DOHH2 (cell line): ENCODE data around the gene CXCR5.

Source experiments
- H3F3A ChIP-seq: fragments of 200-600 bp; sonication (generic), shearing (Covaris generic); 2 replicates; pipeline ENCODE4 v1.6.0; 2016; ENCODE audit warnings: antibody characterized with exemption, mild to moderate bottlenecking; ENCODE audit not compliant: control insufficient read depth, insufficient read depth
- H3K27ac ChIP-seq: fragments of 200-600 bp; sonication (generic); 2 replicates; pipeline ENCODE4 v1.5.1; 2014; ENCODE audit warnings: low read depth, mild to moderate bottlenecking, low read length, moderate library complexity
- H3K27me3 ChIP-seq: fragments of 200-600 bp; sonication (generic); 2 replicates; pipeline ENCODE4 v1.6.1; 2014; ENCODE audit warnings: mild to moderate bottlenecking, low read length, mixed read lengths; ENCODE audit not compliant: control insufficient read depth
- H3K36me3 ChIP-seq: fragments of 200-600 bp; sonication (generic); 2 replicates; pipeline ENCODE4 v1.6.1; 2014; ENCODE audit warnings: mild to moderate bottlenecking, low read length, moderate library complexity, mixed read lengths; ENCODE audit not compliant: control insufficient read depth
- H3K4me1 ChIP-seq: fragments of 200-600 bp; sonication (generic); 2 replicates; pipeline ENCODE4 v1.6.1; 2014; ENCODE audit warnings: mild to moderate bottlenecking, low read length, mixed read lengths; ENCODE audit not compliant: control insufficient read depth
- H3K4me2 ChIP-seq: fragments of 200-600 bp; sonication (generic); 2 replicates; pipeline ENCODE4 v1.6.0; 2014; ENCODE audit warnings: mild to moderate bottlenecking, low read length, moderate library complexity
- H3K4me3 ChIP-seq: fragments of 200-600 bp; sonication (generic); 2 replicates; pipeline ENCODE4 v1.5.1; 2014; ENCODE audit warnings: mild to moderate bottlenecking, low read length, mixed read lengths
- H3K79me2 ChIP-seq: fragments of 200-600 bp; sonication (generic); 2 replicates; pipeline ENCODE4 v1.6.1; 2014; ENCODE audit warnings: mild to moderate bottlenecking, low read length, mixed read lengths; ENCODE audit not compliant: control insufficient read depth
- H3K9me2 ChIP-seq: fragments of 200-600 bp; sonication (generic); replicated peaks from 2 replicates; pipeline ENCODE4 v1.6.1; 2014; ENCODE audit warnings: mild to moderate bottlenecking, low read length, mixed read lengths; ENCODE audit not compliant: control insufficient read depth
- H3K9me3 ChIP-seq: fragments of 200-600 bp; sonication (generic); 2 replicates; pipeline ENCODE4 v1.6.1; 2014; ENCODE audit warnings: antibody characterized with exemption, low read length, mixed read lengths; ENCODE audit not compliant: control insufficient read depth, insufficient read depth
- H4K20me1 ChIP-seq: fragments of 200-600 bp; sonication (generic); 2 replicates; pipeline ENCODE4 v1.6.0; 2014; ENCODE audit warnings: low read depth, mild to moderate bottlenecking, antibody characterized with exemption, low read length, moderate library complexity; ENCODE audit not compliant: control insufficient read depth, insufficient read depth
- CTCF ChIP-seq: fragments of 200-600 bp; sonication (generic); IDR thresholded peaks from one replicate; pipeline ENCODE4 v1.5.1; 2014; ENCODE audit warnings: antibody characterized with exemption, mild to moderate bottlenecking, low read depth, low read length; ENCODE audit not compliant: poor library complexity, severe bottlenecking
- EZH2phosphoT487 ChIP-seq: fragments of 200-600 bp; sonication (generic); IDR thresholded peaks from 2 replicates; pipeline ENCODE4 v1.6.1; 2017; ENCODE audit warnings: borderline replicate concordance, mild to moderate bottlenecking, antibody characterized with exemption, low read length, moderate library complexity, mixed read lengths

Gene CXCR5

GRCh38 chr11:118892514-118892913 is 8.8 kb downstream of the CXCR5 start:
- Histone ChIP-seq H3F3A (peaks cover 68% of the 10 kb centered on the region), H3K9me2 (no peaks in the 10 kb centered on the region), H3K36me3 (peaks cover 87% of the 10 kb centered on the region), H3K79me2 (peaks cover 92% of the 10 kb centered on the region), H3K4me2 (peak overlapping the region; percentile 99), H4K20me1 (0 out of 2 replicates have a peak, but pooled peaks cover 5% of the 10 kb centered on the region), H3K9me3 (no peaks in the 10 kb centered on the region), H3K4me3 (peak overlapping the region; percentile 97), H3K27ac (peak overlapping the region; percentile 99), H3K27me3 (no peaks in the 10 kb centered on the region), H3K4me1 (peaks cover 98% of the 10 kb centered on the region)
- no peak for TF ChIP-seq CTCF
- TF ChIP-seq EZH2phosphoT487 = no peak

GRCh38 chr11:118892964-118893363 is 9.3 kb downstream of the CXCR5 start:
- peak overlapping the region; percentile 99 for H3K27ac ChIP-seq
- peak overlapping the region; percentile 99 for H3K4me2 ChIP-seq
- peak overlapping the region; percentile 79 for H3K4me3 ChIP-seq

GRCh38 chr11:118893662-118894061 is 10.0 kb downstream of the CXCR5 start:
- peaks cover 82% of the 10 kb centered on the region for H3K79me2 ChIP-seq
- no peaks in the 10 kb centered on the region for H4K20me1 ChIP-seq
- H3K4me3 ChIP-seq = peak overlapping the region; percentile 79
- TF ChIP-seq EZH2phosphoT487 (no peak), CTCF (no peak)
- peaks cover 85% of the 10 kb centered on the region for H3K36me3 ChIP-seq
- H3K4me2 ChIP-seq = peak overlapping the region; percentile 99
- H3K27me3 ChIP-seq = no peaks in the 10 kb centered on the region
- H3F3A ChIP-seq = peaks cover 63% of the 10 kb centered on the region
- no peaks in the 10 kb centered on the region for H3K9me2 ChIP-seq
- peaks cover 92% of the 10 kb centered on the region for H3K4me1 ChIP-seq
- peak overlapping the region; percentile 99 for H3K27ac ChIP-seq
- H3K9me3 ChIP-seq = no peaks in the 10 kb centered on the region

More at GRCh38 chr11:118892964-118893363, 9.3 kb downstream of the CXCR5 start:
- H3K79me2 ChIP-seq = peaks cover 89% of the 10 kb centered on the region
- H3K9me3 ChIP-seq = no peaks in the 10 kb centered on the region
- no peaks in the 10 kb centered on the region for H3K27me3 ChIP-seq
- H3F3A ChIP-seq = peaks cover 69% of the 10 kb centered on the region
- H4K20me1 ChIP-seq = 0 out of 2 replicates have a peak, but pooled peaks cover 3% of the 10 kb centered on the region
- H3K4me1 ChIP-seq = peaks cover 98% of the 10 kb centered on the region
- H3K9me2 ChIP-seq = no peaks in the 10 kb centered on the region
- no peak for TF ChIP-seq CTCF
- TF ChIP-seq EZH2phosphoT487 = no peak
- peaks cover 87% of the 10 kb centered on the region for H3K36me3 ChIP-seq

GRCh38 chr11:118894192-118894591 is 10.5 kb downstream of the CXCR5 start:
- H3K4me2 ChIP-seq = peak overlapping the region; percentile 99
- H4K20me1 ChIP-seq = no peaks in the 10 kb centered on the region
- no peaks in the 10 kb centered on the region for H3K27me3 ChIP-seq
- peaks cover 77% of the 10 kb centered on the region for H3K79me2 ChIP-seq
- H3K9me2 ChIP-seq = no peaks in the 10 kb centered on the region
- peak overlapping the region; percentile 79 for H3K4me3 ChIP-seq
- peak overlapping the region; percentile 99 for H3K27ac ChIP-seq
- peaks cover 86% of the 10 kb centered on the region for H3K4me1 ChIP-seq
- H3F3A ChIP-seq = peaks cover 60% of the 10 kb centered on the region
- H3K9me3 ChIP-seq = no peaks in the 10 kb centered on the region
- peaks cover 81% of the 10 kb centered on the region for H3K36me3 ChIP-seq
- no peak for TF ChIP-seq EZH2phosphoT487
- no peak for TF ChIP-seq CTCF
